Measurements from ENCODE around the gene SARS2. TPM values are rescaled to one million over a fixed set of nuclear protein-coding genes. Genes with fewer than 3 reads are reported as not detected.
"Not testable (repeated sequence)": the region's sequence is repeated elsewhere in the genome, so short reads cannot be mapped to it uniquely, and the experiment has no call there.

Gene SARS2
- total and polyA plus RNA-seq, 3 experiments from 2014 or later, result 18.9 to 46.7 (median 43.1) TPM

GRCh38 chr19:38971672-38972071 lies 41.1 kb upstream of the SARS2 start:
- Histone ChIP-seq H3K27me3 (ENCODE audit: insufficient read depth, low read length, poor library complexity, severe bottlenecking) (peaks cover 5% of the 10 kb centered on the region), H3K4me1 (ENCODE audit: insufficient read depth, low read length) (no peaks in the 10 kb centered on the region), H3K9me3 (ENCODE audit: low read length) (no peaks in the 10 kb centered on the region), H3K36me3 (ENCODE audit: insufficient read depth, low read length) (no peaks in the 10 kb centered on the region), H3K4me3 (ENCODE audit: low read length) (no peak overlapping the region), H3K27ac (ENCODE audit: low read depth, low read length) (no peak overlapping the region)
- H3K36me3 Mint-ChIP-seq, result peaks cover 0 to 2% (median 0%) of the 10 kb centered on the region in 3 donors
- peaks cover 7 to 17% (median 10%) of the 10 kb centered on the region in 3 donors for H3K4me1 Mint-ChIP-seq
- peaks cover 18 to 26% of the 10 kb centered on the region in 2 donors for H3K27me3 Mint-ChIP-seq
- CTCF ChIA-PET, result interaction anchor here (2.0 kb wide), 1 partner anchor 9 kb away, joined by 6 read pairs; no protein-coding TSS in a partner anchor
- no peak for DNase-seq
- no peaks in the 10 kb centered on the region for H3K9me3 Mint-ChIP-seq
- no peak overlapping the region for H3K4me3 Mint-ChIP-seq
- H3K27ac Mint-ChIP-seq, result no peak overlapping the region
- POLR2A ChIA-PET, result no interaction called here

GRCh38 chr19:38970664-38971532 lies 40.3 kb upstream of the SARS2 start:
- H3K27ac ChIP-seq (ENCODE audit: low read depth, low read length), result no peak overlapping the region
- H3K4me1 ChIP-seq (ENCODE audit: insufficient read depth, low read length), result no peaks in the 10 kb centered on the region
- no peaks in the 10 kb centered on the region for H3K9me3 Mint-ChIP-seq
- H3K36me3 Mint-ChIP-seq, result peaks cover 0 to 2% (median 0%) of the 10 kb centered on the region in 3 donors
- peaks cover 1% of the 10 kb centered on the region for H3K27me3 ChIP-seq (ENCODE audit: insufficient read depth, low read length, poor library complexity, severe bottlenecking)
- ChIA-PET POLR2A (no interaction called here), CTCF (interaction anchor here (0.7 to 2.0 kb wide), 2 partner anchors 9 to 57 kb away, joined by 3 to 6 read pairs; no protein-coding TSS in a partner anchor)
- peaks cover 10 to 23% of the 10 kb centered on the region in 2 donors for H3K27me3 Mint-ChIP-seq
- no peaks in the 10 kb centered on the region for H3K36me3 ChIP-seq (ENCODE audit: insufficient read depth, low read length)
- H3K27ac Mint-ChIP-seq, result no peak overlapping the region
- H3K4me3 ChIP-seq (ENCODE audit: low read length), result no peak overlapping the region
- H3K4me1 Mint-ChIP-seq, result peaks cover 5 to 10% (median 7%) of the 10 kb centered on the region in 3 donors
- DNase-seq, result no peak
- no peaks in the 10 kb centered on the region for H3K9me3 ChIP-seq (ENCODE audit: low read length)
- no peak overlapping the region for H3K4me3 Mint-ChIP-seq

GRCh38 chr19:38966149-38966548 lies 35.6 kb upstream of the SARS2 start:
- H3K36me3 Mint-ChIP-seq; H3K4me3 Mint-ChIP-seq; H3K27me3 ChIP-seq (ENCODE audit: insufficient read depth, low read length, poor library complexity, severe bottlenecking); POLR2A ChIA-PET; H3K36me3 ChIP-seq (ENCODE audit: insufficient read depth, low read length); H3K27ac Mint-ChIP-seq; H3K4me3 ChIP-seq (ENCODE audit: low read length); H3K4me1 Mint-ChIP-seq; H3K9me3 ChIP-seq (ENCODE audit: low read length); H3K4me1 ChIP-seq (ENCODE audit: insufficient read depth, low read length); H3K27ac ChIP-seq (ENCODE audit: low read depth, low read length); H3K9me3 Mint-ChIP-seq; DNase-seq; CTCF ChIA-PET: not testable (repeated sequence)
- H3K27me3 Mint-ChIP-seq, result peaks cover 16 to 17% of the 10 kb centered on the region in 2 donors

GRCh38 chr19:38964738-38965137 lies 34.2 kb upstream of the SARS2 start:
- no peaks in the 10 kb centered on the region for H3K27me3 ChIP-seq (ENCODE audit: insufficient read depth, low read length, poor library complexity, severe bottlenecking)
- no peak for DNase-seq
- Mint-ChIP-seq H3K4me3 (no peak overlapping the region), H3K27ac (no peak overlapping the region), H3K4me1 (peaks cover 6 to 8% (median 7%) of the 10 kb centered on the region in 3 donors), H3K9me3 (no peaks in the 10 kb centered on the region), H3K27me3 (peaks cover 16 to 17% of the 10 kb centered on the region in 2 donors), H3K36me3 (no peaks in the 10 kb centered on the region)
- POLR2A ChIA-PET, result no interaction called here
- CTCF ChIA-PET, result no interaction called here
- H3K36me3 ChIP-seq (ENCODE audit: insufficient read depth, low read length), result no peaks in the 10 kb centered on the region
- H3K4me3 ChIP-seq (ENCODE audit: low read length), result no peak overlapping the region
- H3K4me1 ChIP-seq (ENCODE audit: insufficient read depth, low read length), result no peaks in the 10 kb centered on the region
- H3K27ac ChIP-seq (ENCODE audit: low read depth, low read length), result no peak overlapping the region
- H3K9me3 ChIP-seq (ENCODE audit: low read length), result no peaks in the 10 kb centered on the region

GRCh38 chr19:38959618-38960017 lies 29.1 kb upstream of the SARS2 start:
- POLR2A ChIA-PET, result no interaction called here
- Mint-ChIP-seq H3K36me3 (no peaks in the 10 kb centered on the region), H3K27me3 (peaks cover 0 to 16% of the 10 kb centered on the region in 2 donors), H3K9me3 (no peaks in the 10 kb centered on the region), H3K4me3 (no peak overlapping the region), H3K4me1 (peaks cover 6 to 8% (median 7%) of the 10 kb centered on the region in 3 donors), H3K27ac (no peak overlapping the region)
- CTCF ChIA-PET, result no interaction called here
- H3K4me3 ChIP-seq (ENCODE audit: low read length), result no peak overlapping the region
- H3K9me3 ChIP-seq (ENCODE audit: low read length), result no peaks in the 10 kb centered on the region
- no peaks in the 10 kb centered on the region for H3K4me1 ChIP-seq (ENCODE audit: insufficient read depth, low read length)
- no peak for DNase-seq
- no peaks in the 10 kb centered on the region for H3K36me3 ChIP-seq (ENCODE audit: insufficient read depth, low read length)
- no peaks in the 10 kb centered on the region for H3K27me3 ChIP-seq (ENCODE audit: insufficient read depth, low read length, poor library complexity, severe bottlenecking)
- H3K27ac ChIP-seq (ENCODE audit: low read depth, low read length), result no peak overlapping the region

GRCh38 chr19:38958301-38958700 lies 27.7 kb upstream of the SARS2 start:
- Histone ChIP-seq H3K9me3 (ENCODE audit: low read length) (no peaks in the 10 kb centered on the region), H3K27ac (ENCODE audit: low read depth, low read length) (no peak overlapping the region), H3K4me1 (ENCODE audit: insufficient read depth, low read length) (no peaks in the 10 kb centered on the region), H3K4me3 (ENCODE audit: low read length) (no peak overlapping the region), H3K27me3 (ENCODE audit: insufficient read depth, low read length, poor library complexity, severe bottlenecking) (peaks cover 4% of the 10 kb centered on the region), H3K36me3 (ENCODE audit: insufficient read depth, low read length) (no peaks in the 10 kb centered on the region)
- peaks cover 8 to 19% of the 10 kb centered on the region in 2 donors for H3K27me3 Mint-ChIP-seq
- H3K36me3 Mint-ChIP-seq, result no peaks in the 10 kb centered on the region
- ChIA-PET CTCF (interaction anchor here (0.7 to 1.2 kb wide), 2 partner anchors 10 to 521 kb away, joined by 3 read pairs; no protein-coding TSS in a partner anchor), POLR2A (no interaction called here)
- H3K4me3 Mint-ChIP-seq, result no peak overlapping the region
- no peak overlapping the region for H3K27ac Mint-ChIP-seq
- no peak for DNase-seq
- no peaks in the 10 kb centered on the region for H3K9me3 Mint-ChIP-seq
- peaks cover 6 to 8% (median 7%) of the 10 kb centered on the region in 3 donors for H3K4me1 Mint-ChIP-seq

GRCh38 chr19:38956264-38956663 lies 25.7 kb upstream of the SARS2 start:
- no peak overlapping the region for H3K4me3 ChIP-seq (ENCODE audit: low read length)
- Mint-ChIP-seq H3K4me3 (no peak overlapping the region), H3K36me3 (no peaks in the 10 kb centered on the region), H3K9me3 (no peaks in the 10 kb centered on the region), H3K27me3 (peaks cover 15 to 16% of the 10 kb centered on the region in 2 donors), H3K27ac (no peak overlapping the region), H3K4me1 (peaks cover 2 to 6% (median 6%) of the 10 kb centered on the region in 3 donors)
- H3K27ac ChIP-seq (ENCODE audit: low read depth, low read length), result no peak overlapping the region
- ChIA-PET POLR2A (no interaction called here), CTCF (no interaction called here)
- no peaks in the 10 kb centered on the region for H3K9me3 ChIP-seq (ENCODE audit: low read length)
- no peaks in the 10 kb centered on the region for H3K4me1 ChIP-seq (ENCODE audit: insufficient read depth, low read length)
- no peak for DNase-seq
- peaks cover 4% of the 10 kb centered on the region for H3K27me3 ChIP-seq (ENCODE audit: insufficient read depth, low read length, poor library complexity, severe bottlenecking)
- H3K36me3 ChIP-seq (ENCODE audit: insufficient read depth, low read length), result no peaks in the 10 kb centered on the region

GRCh38 chr19:38953677-38954076 lies 23.1 kb upstream of the SARS2 start:
- peaks cover 20 to 22% of the 10 kb centered on the region in 2 donors for H3K27me3 Mint-ChIP-seq
- peaks cover 4% of the 10 kb centered on the region for H3K27me3 ChIP-seq (ENCODE audit: insufficient read depth, low read length, poor library complexity, severe bottlenecking)
- H3K4me1 Mint-ChIP-seq, result peaks cover 7 to 18% (median 11%) of the 10 kb centered on the region in 3 donors
- H3K4me1 ChIP-seq (ENCODE audit: insufficient read depth, low read length), result peaks cover 7% of the 10 kb centered on the region
- H3K36me3 Mint-ChIP-seq, result no peaks in the 10 kb centered on the region
- no peak overlapping the region for H3K27ac Mint-ChIP-seq
- H3K9me3 ChIP-seq (ENCODE audit: low read length), result no peaks in the 10 kb centered on the region
- DNase-seq, result no peak
- ChIA-PET POLR2A (no interaction called here), CTCF (no interaction called here)
- no peak overlapping the region for H3K4me3 Mint-ChIP-seq
- H3K27ac ChIP-seq (ENCODE audit: low read depth, low read length), result no peak overlapping the region
- H3K36me3 ChIP-seq (ENCODE audit: insufficient read depth, low read length), result no peaks in the 10 kb centered on the region
- no peak overlapping the region for H3K4me3 ChIP-seq (ENCODE audit: low read length)
- no peaks in the 10 kb centered on the region for H3K9me3 Mint-ChIP-seq

All from CD8-positive, alpha-beta memory T cell (primary cell).